ENCODE data around the gene OPRM1. TPM values are rescaled to one million over a fixed set of nuclear protein-coding genes. Genes with fewer than 3 reads are reported as not detected.

The OPRM1 gene
- total RNA-seq, 1 donor from 2014 or later: not detected

DNA sequence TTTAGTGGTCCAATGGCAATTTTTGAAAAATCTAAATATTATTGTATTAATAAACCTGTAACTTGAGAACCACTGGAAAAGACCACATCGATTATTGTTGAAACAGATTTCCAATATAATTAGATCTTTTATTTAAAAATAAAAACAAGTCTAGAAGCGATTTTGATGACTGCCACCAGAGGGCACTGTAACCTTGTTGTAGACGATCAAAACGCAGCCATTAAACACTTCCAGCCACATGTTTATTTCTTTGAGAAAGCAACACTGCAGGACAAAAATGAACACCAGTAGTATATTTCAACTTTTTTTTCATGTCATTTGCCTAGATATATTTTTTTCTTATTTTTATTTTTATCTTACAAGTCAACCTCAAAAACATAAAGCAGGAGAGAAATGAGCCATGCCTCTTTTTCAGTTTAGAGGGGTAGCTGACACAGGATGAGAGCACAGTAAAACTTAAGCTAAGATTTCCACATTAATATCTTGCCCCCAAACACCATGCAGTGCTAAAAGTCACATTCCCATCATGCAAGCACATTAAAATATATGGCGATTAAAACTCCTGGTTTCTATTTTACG lies 115.4 kb downstream of the OPRM1 start:
- Histone ChIP-seq H3K36me3 (no peaks in the 10 kb centered on the region), H3K9me3 (no peaks in the 10 kb centered on the region), H3K27ac (no peak overlapping the region), H3K27me3 (no peaks in the 10 kb centered on the region), H3K4me3 (no peak overlapping the region), H3K4me1 (peaks cover 23% of the 10 kb centered on the region)
- intact Hi-C loops (cut with DNase I): no loop called here
- TF ChIP-seq, protein P1, sequence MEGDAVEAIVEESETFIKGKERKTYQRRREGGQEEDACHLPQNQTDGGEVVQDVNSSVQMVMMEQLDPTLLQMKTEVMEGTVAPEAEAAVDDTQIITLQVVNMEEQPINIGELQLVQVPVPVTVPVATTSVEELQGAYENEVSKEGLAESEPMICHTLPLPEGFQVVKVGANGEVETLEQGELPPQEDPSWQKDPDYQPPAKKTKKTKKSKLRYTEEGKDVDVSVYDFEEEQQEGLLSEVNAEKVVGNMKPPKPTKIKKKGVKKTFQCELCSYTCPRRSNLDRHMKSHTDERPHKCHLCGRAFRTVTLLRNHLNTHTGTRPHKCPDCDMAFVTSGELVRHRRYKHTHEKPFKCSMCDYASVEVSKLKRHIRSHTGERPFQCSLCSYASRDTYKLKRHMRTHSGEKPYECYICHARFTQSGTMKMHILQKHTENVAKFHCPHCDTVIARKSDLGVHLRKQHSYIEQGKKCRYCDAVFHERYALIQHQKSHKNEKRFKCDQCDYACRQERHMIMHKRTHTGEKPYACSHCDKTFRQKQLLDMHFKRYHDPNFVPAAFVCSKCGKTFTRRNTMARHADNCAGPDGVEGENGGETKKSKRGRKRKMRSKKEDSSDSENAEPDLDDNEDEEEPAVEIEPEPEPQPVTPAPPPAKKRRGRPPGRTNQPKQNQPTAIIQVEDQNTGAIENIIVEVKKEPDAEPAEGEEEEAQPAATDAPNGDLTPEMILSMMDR (IDR thresholded peaks at IDR 0.05): peak; percentile 84
- DNase-seq: no peak
- ATAC-seq: peak; percentile 67

DNA sequence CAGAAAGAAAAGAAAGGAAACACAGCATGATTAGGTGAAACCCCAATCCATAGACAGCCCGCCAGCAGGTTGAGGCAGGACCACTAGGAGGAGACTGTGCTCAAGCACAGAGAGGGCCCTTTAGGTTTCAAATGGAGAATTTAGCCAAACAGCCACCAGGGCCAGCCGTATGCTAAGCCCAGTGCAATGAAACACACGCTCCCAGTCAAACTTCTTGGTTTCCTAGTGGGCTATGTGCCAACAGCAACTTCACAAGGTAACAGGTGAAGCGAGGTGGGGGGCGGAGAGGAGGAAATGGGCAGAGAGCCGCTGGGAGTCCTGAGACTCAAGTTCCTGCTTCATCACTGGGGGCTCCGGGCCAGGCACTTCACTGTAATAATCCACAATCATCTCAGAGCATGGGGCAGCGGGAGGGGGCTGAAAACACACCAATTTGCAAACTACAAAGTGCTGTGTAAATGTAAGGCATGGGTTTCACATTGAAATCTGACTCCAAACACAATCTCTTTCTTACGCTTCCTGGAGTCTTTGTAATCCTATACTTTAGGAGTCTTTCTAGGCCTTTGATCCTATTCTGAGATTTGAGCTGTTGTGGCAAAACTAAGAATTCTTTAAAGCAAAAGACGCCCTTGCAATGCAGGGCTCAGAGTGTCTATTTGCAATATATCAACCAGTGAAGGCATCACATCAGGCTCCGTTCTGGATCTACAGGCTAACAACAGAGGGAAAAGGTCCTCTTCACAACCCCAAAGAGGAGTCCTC lies 117.3 kb downstream of the OPRM1 start:
- Histone ChIP-seq H3K27me3 (no peaks in the 10 kb centered on the region), H3K4me3 (no peak overlapping the region), H3K4me1 (peaks cover 23% of the 10 kb centered on the region), H3K27ac (peak overlapping the region; percentile 17), H3K9me3 (no peaks in the 10 kb centered on the region), H3K36me3 (no peaks in the 10 kb centered on the region)
- ATAC-seq: peak; percentile 96
- peak; percentile 70 for DNase-seq
- TF ChIP-seq, protein P1 (IDR thresholded peaks at IDR 0.05): peak; percentile 65
- intact Hi-C loops (cut with DNase I): loop anchor here (5.0 kb wide), 1 partner anchor 121 kb away; no protein-coding TSS in a partner anchor

DNA sequence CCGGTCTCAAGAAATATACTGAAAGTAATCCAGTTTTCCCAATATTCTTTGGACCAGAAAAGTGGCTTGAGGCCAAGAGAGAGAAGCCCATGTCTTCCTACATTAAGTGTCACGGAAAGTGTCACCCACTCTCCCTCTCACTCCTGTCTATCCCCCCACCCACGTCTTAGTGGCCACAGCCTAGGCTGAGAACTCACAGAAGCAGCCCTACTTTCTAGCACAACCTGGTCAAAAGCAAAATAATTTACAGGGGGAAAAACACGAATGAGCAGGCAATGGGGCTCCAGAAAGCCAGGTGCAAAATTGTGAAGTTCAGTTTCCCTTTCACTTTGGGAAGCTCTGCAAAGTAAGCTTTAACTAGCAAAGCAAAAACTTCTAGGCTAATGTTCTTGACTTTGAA lies 118.0 kb downstream of the OPRM1 start:
- no peak for ATAC-seq
- Histone ChIP-seq H3K4me3 (peak overlapping the region; percentile 19), H3K36me3 (no peaks in the 10 kb centered on the region), H3K27me3 (no peaks in the 10 kb centered on the region), H3K4me1 (peaks cover 23% of the 10 kb centered on the region), H3K27ac (peak overlapping the region; percentile 17), H3K9me3 (no peaks in the 10 kb centered on the region)
- intact Hi-C loops (cut with DNase I): loop anchor here (5.0 kb wide), 1 partner anchor 120 kb away; no protein-coding TSS in a partner anchor
- no peak for DNase-seq
- TF ChIP-seq, protein P1 (IDR thresholded peaks at IDR 0.05): no peak

DNA sequence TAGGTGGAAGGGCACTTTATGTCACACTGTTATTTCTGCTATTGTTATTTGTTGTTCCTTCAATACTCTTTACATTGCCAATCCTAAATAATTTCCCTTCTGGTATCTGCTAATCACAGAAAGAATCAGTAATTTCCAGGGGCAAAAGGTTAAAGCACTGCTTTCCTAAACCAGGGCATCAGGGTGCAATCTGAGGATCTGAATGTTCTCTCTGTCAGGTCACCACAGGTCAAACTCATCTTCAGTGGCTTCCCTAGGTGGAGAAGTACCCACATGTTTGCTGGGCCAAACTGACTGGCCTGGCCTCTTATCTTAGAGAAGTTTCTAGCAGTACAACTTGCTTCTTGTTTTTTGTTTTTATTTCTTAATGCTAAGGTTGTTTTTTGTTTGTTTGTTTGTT lies 118.7 kb downstream of the OPRM1 start:
- no peak for DNase-seq
- Histone ChIP-seq H3K36me3 (no peaks in the 10 kb centered on the region), H3K9me3 (no peaks in the 10 kb centered on the region), H3K4me1 (peaks cover 23% of the 10 kb centered on the region), H3K27ac (peak overlapping the region; percentile 17), H3K27me3 (no peaks in the 10 kb centered on the region), H3K4me3 (no peak overlapping the region)
- intact Hi-C loops (cut with DNase I): loop anchor here (5.0 kb wide), 1 partner anchor 120 kb away; no protein-coding TSS in a partner anchor
- no peak for ATAC-seq
- TF ChIP-seq, protein P1 (IDR thresholded peaks at IDR 0.05): no peak

DNA sequence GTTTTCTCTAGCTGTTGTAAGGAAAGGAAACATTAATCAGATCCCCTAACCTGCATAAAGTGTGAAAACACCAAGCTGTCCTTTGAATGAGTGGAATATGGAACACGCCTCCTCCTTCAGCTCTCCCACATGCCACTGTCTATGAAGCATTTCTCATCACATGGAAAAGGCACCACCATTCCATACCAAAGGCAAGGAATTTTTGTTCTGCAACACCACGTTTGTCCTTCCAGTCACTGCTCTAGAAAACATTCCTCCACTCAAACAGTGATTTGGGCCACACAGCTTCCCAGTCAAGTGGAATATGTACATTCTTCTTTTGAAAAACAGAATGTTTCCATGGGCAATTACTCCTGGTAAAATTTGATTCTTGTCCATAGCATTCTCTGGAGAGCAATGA lies 120.1 kb downstream of the OPRM1 start:
- Histone ChIP-seq H3K27me3 (no peaks in the 10 kb centered on the region), H3K9me3 (no peaks in the 10 kb centered on the region), H3K4me3 (no peak overlapping the region), H3K36me3 (no peaks in the 10 kb centered on the region), H3K27ac (no peak overlapping the region), H3K4me1 (peaks cover 27% of the 10 kb centered on the region)
- intact Hi-C loops (cut with DNase I): loop anchor here (5.0 kb wide), 1 partner anchor 118 kb away; no protein-coding TSS in a partner anchor
- DNase-seq (no peak), ATAC-seq (no peak)
- TF ChIP-seq, protein P1 (IDR thresholded peaks at IDR 0.05): no peak
